Liver (tissue), 3 donors: Measurements from ENCODE around the gene GXYLT2.

Experiments used
- CTCF ChIP-seq: fragments of 150-350 bp; IDR thresholded peaks from 2 replicates; pipeline ENCODE4 v1.5.1; 2017; ENCODE audit warnings: improper control_type of control experiment, low read depth, low read length; ENCODE audit not compliant: missing input control
- EGR1 ChIP-seq, 2 donors: IDR thresholded peaks; 2 replicates each; pipeline ENCODE4 v1.6.1; 2016 to 2018; ENCODE audit warnings: antibody characterized with exemption in 2 of 2, low read depth in 2 of 2
- FOXA2 ChIP-seq: IDR thresholded peaks from 2 replicates; pipeline ENCODE4 v1.6.1; 2016; ENCODE audit warnings: antibody characterized with exemption
- GABPA ChIP-seq, 2 donors: IDR thresholded peaks in 1 of 2; conservative IDR thresholded peaks in 1 of 2; 2 replicates each; pipeline ENCODE4 v1.6.1; 2016; ENCODE audit warnings: antibody characterized with exemption in 2 of 2, mild to moderate bottlenecking in 1 of 2, moderate library complexity in 1 of 2
- JUND ChIP-seq, 2 donors: IDR thresholded peaks; 2 replicates each; pipeline ENCODE4 v1.6.1; 2016; ENCODE audit warnings: antibody characterized with exemption in 2 of 2
- MAX ChIP-seq: IDR thresholded peaks from 2 replicates; pipeline ENCODE4 v1.6.1; 2016; ENCODE audit warnings: antibody characterized with exemption
- REST ChIP-seq: IDR thresholded peaks from 2 replicates; pipeline ENCODE4 v1.6.1; 2016; ENCODE audit warnings: antibody characterized with exemption, mild to moderate bottlenecking
- RXRA ChIP-seq, 2 donors: IDR thresholded peaks; 2 replicates each; pipeline ENCODE4 v1.6.1; 2017 to 2018; ENCODE audit warnings: antibody characterized with exemption in 2 of 2, mild to moderate bottlenecking in 1 of 2
- YY1 ChIP-seq: IDR thresholded peaks from 2 replicates; pipeline ENCODE4 v1.6.1; 2016; ENCODE audit warnings: antibody characterized with exemption, mild to moderate bottlenecking
- donor health status: healthy.
- donor health status: healthy.

- TF ChIP-seq CTCF (no peak), FOXA2 (no peak), REST (no peak), RXRA (IDR thresholded peaks at IDR 0.05) (no peak), MAX (no peak), GABPA (IDR thresholded peaks at IDR 0.05 in 1 of 2, conservative IDR thresholded peaks at IDR 0.05 in 1 of 2) (no peak), JUND (IDR thresholded peaks at IDR 0.05) (no peak), EGR1 (IDR thresholded peaks at IDR 0.05; ENCODE audit: low read depth in 2 of 2) (no peak), YY1 (no peak)
Observed at GRCh38 chr3:72904163-72904562, 16.3 kb downstream of the GXYLT2 start.
